Measurements from ENCODE around the gene CDYL. TPM values are rescaled to one million over a fixed set of nuclear protein-coding genes. Genes with fewer than 3 reads are reported as not detected.

Gene CDYL
- total RNA-seq, 1 donor from 2014 or later: 53.5 TPM

GRCh38 chr6:4786996-4787395 lies 10.8 kb downstream of the CDYL start:
- Histone ChIP-seq H3K4me2 (no peak overlapping the region), H3K4me3 (no peak overlapping the region), H2AFZ (replicated peaks) (no peak overlapping the region), H3K27ac (no peak overlapping the region), H4K20me1 (ENCODE audit: low read depth) (peaks cover 93% of the 10 kb centered on the region), H3K36me3 (no peaks in the 10 kb centered on the region), H3K79me2 (ENCODE audit: low read depth) (peaks cover 100% of the 10 kb centered on the region), H3K27me3 (no peaks in the 10 kb centered on the region), H3K9ac (no peak overlapping the region), H3K9me3 (ENCODE audit: low read depth) (no peaks in the 10 kb centered on the region), H3F3A (ENCODE audit: low read depth) (peaks cover 3% of the 10 kb centered on the region), H3K4me1 (peaks cover 24% of the 10 kb centered on the region)
- DNase-seq (ENCODE audit: low spot score): no peak
- Mint-ChIP-seq H3K27me3 (ENCODE audit: insufficient read depth, low read depth) (no peaks in the 10 kb centered on the region), H3K4me1 (peaks cover 7% of the 10 kb centered on the region), H3K4me3 (no peak overlapping the region), H3K27ac (no peak overlapping the region), H3K36me3 (peaks cover 49% of the 10 kb centered on the region), H3K9me3 (peaks cover 48% of the 10 kb centered on the region)
- no peak for TF ChIP-seq EZH2 (IDR thresholded peaks at IDR 0.05)
- TF ChIP-seq EZH2phosphoT487 (IDR thresholded peaks at IDR 0.05): no peak
- TF ChIP-seq CTCF (IDR thresholded peaks at IDR 0.05): no peak

GRCh38 chr6:4788482-4788881 lies 12.3 kb downstream of the CDYL start:
- H3K4me1 ChIP-seq: peaks cover 22% of the 10 kb centered on the region
- Mint-ChIP-seq H3K4me3 (no peak overlapping the region), H3K27me3 (ENCODE audit: insufficient read depth, low read depth) (no peaks in the 10 kb centered on the region)

GRCh38 chr6:4788953-4789584 lies 12.9 kb downstream of the CDYL start:
- Histone ChIP-seq H3K79me2 (ENCODE audit: low read depth) (peaks cover 100% of the 10 kb centered on the region), H2AFZ (replicated peaks) (no peak overlapping the region), H3F3A (ENCODE audit: low read depth) (peaks cover 9% of the 10 kb centered on the region), H3K27ac (no peak overlapping the region), H3K4me2 (peak overlapping the region; percentile 8), H3K4me3 (no peak overlapping the region), H3K27me3 (no peaks in the 10 kb centered on the region), H3K4me1 (peaks cover 23% of the 10 kb centered on the region), H3K36me3 (no peaks in the 10 kb centered on the region), H4K20me1 (ENCODE audit: low read depth) (peaks cover 90% of the 10 kb centered on the region), H3K9ac (no peak overlapping the region), H3K9me3 (ENCODE audit: low read depth) (no peaks in the 10 kb centered on the region)
- peak; percentile 28 for DNase-seq (ENCODE audit: low spot score)
- Mint-ChIP-seq H3K4me1 (peaks cover 7% of the 10 kb centered on the region), H3K4me3 (no peak overlapping the region), H3K9me3 (peaks cover 31% of the 10 kb centered on the region), H3K36me3 (peaks cover 36% of the 10 kb centered on the region), H3K27ac (no peak overlapping the region), H3K27me3 (ENCODE audit: insufficient read depth, low read depth) (no peaks in the 10 kb centered on the region)
- TF ChIP-seq EZH2phosphoT487 (IDR thresholded peaks at IDR 0.05) (no peak), CTCF (IDR thresholded peaks at IDR 0.05) (peak; percentile 38), EZH2 (IDR thresholded peaks at IDR 0.05) (no peak)

More at GRCh38 chr6:4788482-4788881, 12.3 kb downstream of the CDYL start:
- no peaks in the 10 kb centered on the region for H3K36me3 ChIP-seq
- TF ChIP-seq EZH2phosphoT487 (IDR thresholded peaks at IDR 0.05) (no peak), CTCF (IDR thresholded peaks at IDR 0.05) (no peak), EZH2 (IDR thresholded peaks at IDR 0.05) (no peak)
- H3K36me3 Mint-ChIP-seq: peaks cover 41% of the 10 kb centered on the region
- peaks cover 100% of the 10 kb centered on the region for H3K79me2 ChIP-seq (ENCODE audit: low read depth)
- peaks cover 7% of the 10 kb centered on the region for H3K4me1 Mint-ChIP-seq
- H3K9me3 ChIP-seq (ENCODE audit: low read depth): no peaks in the 10 kb centered on the region
- peaks cover 37% of the 10 kb centered on the region for H3K9me3 Mint-ChIP-seq
- H2AFZ ChIP-seq (replicated peaks): no peak overlapping the region
- no peak overlapping the region for H3K27ac ChIP-seq
- peaks cover 87% of the 10 kb centered on the region for H4K20me1 ChIP-seq (ENCODE audit: low read depth)
- DNase-seq (ENCODE audit: low spot score): no peak
- H3F3A ChIP-seq (ENCODE audit: low read depth): peaks cover 3% of the 10 kb centered on the region
- H3K27ac Mint-ChIP-seq: no peak overlapping the region
- H3K27me3 ChIP-seq: no peaks in the 10 kb centered on the region
- no peak overlapping the region for H3K4me2 ChIP-seq
- H3K4me3 ChIP-seq: no peak overlapping the region
- no peak overlapping the region for H3K9ac ChIP-seq

Measured in neural progenitor cell (in vitro differentiated cells).